GM12864 (cell line): ENCODE results near the gene CFAP410.

Source experiments
- DNase-seq: peaks from one replicate; pipeline ENCODE4 v3.0.0-alpha.2; 2011; ENCODE audit warnings: low read depth
- H3K4me3 ChIP-seq: 2 replicates; pipeline ENCODE4 v1.5.1; 2011; ENCODE audit warnings: mild to moderate bottlenecking, low read depth, low read length, control low read depth
- TF ChIP-seq, protein P1 (sequence below): IDR thresholded peaks from 2 replicates; pipeline ENCODE4 v1.5.1; 2011; ENCODE audit warnings: low read depth, mild to moderate bottlenecking, moderate library complexity, low read length, control low read depth, inconsistent platforms; ENCODE audit errors: missing control alignments

CFAP410 gene

GRCh38 chr21:44297525-44298290, 41.5 kb downstream of the CFAP410 start:
- TF ChIP-seq, protein P1, sequence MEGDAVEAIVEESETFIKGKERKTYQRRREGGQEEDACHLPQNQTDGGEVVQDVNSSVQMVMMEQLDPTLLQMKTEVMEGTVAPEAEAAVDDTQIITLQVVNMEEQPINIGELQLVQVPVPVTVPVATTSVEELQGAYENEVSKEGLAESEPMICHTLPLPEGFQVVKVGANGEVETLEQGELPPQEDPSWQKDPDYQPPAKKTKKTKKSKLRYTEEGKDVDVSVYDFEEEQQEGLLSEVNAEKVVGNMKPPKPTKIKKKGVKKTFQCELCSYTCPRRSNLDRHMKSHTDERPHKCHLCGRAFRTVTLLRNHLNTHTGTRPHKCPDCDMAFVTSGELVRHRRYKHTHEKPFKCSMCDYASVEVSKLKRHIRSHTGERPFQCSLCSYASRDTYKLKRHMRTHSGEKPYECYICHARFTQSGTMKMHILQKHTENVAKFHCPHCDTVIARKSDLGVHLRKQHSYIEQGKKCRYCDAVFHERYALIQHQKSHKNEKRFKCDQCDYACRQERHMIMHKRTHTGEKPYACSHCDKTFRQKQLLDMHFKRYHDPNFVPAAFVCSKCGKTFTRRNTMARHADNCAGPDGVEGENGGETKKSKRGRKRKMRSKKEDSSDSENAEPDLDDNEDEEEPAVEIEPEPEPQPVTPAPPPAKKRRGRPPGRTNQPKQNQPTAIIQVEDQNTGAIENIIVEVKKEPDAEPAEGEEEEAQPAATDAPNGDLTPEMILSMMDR = peak; percentile 83
- DNase-seq = peak; percentile 58
- no peak overlapping the region for H3K4me3 ChIP-seq

DNA sequence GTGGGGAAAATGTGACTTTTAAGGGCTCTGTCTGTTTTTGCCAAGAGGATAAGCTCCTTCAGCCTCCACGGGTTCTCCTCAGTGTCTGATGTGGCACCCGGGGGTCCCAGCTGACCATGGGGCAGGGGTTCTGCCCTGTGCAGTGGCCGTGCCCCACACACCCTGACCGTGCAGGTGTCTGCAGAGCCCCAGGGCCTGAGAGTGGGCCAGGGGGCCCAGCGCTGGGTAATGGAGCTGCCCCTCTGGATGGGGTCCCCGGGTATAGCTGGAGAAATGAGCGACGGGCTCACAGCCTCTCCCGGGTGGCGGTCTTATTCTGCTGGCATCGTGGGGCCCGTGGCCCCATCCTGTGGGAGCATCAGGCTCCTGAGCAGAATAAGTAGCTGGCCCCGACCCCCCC, 42.3 kb downstream of the CFAP410 start:
- DNase-seq = no peak

GRCh38 chr21:44296103-44296519, 43.1 kb downstream of the CFAP410 start:
- H3K4me3 ChIP-seq = no peak overlapping the region
- TF ChIP-seq, protein P1 = no peak
- no peak for DNase-seq

More for the DNA sequence above, 42.3 kb downstream of the CFAP410 start:
- TF ChIP-seq, protein P1 = no peak
- no peak overlapping the region for H3K4me3 ChIP-seq

DNA sequence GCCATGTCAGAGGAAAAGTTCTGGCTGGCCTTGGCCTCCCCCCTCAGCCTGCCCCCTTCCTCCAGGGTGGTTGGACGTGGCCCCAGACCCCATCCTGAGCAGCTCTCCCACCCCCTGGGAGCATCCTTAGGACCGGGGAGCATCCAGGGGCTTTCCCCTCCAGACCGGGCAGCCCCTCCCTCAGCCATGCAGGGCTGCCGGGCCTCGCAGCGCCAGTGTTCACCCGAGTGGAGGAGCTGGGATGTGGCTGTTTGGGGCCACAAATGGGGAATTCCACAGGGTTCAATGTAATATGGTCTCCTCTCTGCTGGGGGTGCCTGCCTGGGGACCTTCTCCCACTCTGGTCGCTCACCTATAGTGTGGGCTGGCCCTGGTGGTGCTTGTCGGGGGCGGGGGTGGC, 43.5 kb downstream of the CFAP410 start:
- TF ChIP-seq, protein P1 = no peak
- no peak overlapping the region for H3K4me3 ChIP-seq
- DNase-seq = no peak

DNA sequence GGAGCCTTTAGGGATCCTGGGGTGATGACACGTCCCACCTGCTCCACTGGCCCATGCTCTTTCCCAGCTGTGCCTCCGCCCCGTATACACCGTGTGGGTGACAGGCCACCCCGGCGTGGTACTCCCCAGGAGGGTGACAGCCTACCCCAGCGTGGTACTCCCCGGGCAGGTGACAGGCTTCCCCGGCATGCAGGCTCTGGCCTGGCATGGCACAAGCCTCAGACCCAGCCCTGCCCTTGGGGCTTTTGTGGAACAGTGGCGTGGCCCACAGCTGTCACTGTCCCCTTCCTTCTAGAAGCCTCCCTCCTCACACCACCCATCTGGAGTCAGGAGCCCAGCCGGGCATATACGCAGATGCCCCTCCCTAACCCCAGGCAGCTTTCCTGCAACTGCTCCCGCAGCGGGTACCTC, 44.0 kb downstream of the CFAP410 start:
- no peak for DNase-seq
- TF ChIP-seq, protein P1 = no peak
- no peak overlapping the region for H3K4me3 ChIP-seq

DNA sequence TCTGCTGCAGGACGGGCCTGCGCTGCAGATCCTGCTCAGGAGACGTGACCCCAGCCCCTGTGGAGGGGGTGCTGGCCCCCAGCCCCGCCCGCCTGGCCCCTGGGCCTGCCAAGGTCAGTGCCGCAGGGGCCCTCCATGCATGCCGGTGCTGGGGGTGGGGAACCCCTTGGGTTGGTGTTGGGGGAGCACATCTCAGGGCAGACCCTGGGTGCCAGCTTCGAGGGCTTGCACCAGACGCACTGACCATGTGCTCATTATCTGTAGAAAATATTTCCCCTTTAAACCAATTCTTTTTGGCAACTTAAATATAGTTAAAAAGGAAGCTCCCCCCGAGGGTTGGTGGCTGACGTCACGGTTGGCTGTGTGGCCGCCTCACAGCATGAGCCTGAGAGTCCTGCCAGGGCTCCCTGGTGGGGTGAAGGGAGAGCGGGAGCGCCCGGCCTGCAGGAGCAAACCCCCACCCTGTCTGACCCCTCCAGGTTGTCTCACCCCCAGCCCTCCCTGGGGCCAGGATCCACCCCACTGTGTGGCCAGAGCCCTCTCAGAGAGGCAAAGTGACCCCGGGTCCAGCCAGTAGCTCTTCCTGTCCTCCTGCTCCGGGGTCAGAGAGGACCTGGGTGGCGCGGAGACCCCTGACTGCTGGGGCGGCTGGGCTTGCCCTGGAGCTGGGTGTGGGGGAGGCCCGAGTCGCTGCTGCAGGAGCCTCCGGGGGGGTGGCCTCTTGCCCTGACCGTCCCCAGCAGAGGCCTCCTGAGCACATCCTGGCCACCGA, 44.6 kb downstream of the CFAP410 start:
- TF ChIP-seq, protein P1 = no peak
- H3K4me3 ChIP-seq = no peak overlapping the region
- no peak for DNase-seq
